ENCODE data around the gene RUNX2.

RUNX2 gene

DNA sequence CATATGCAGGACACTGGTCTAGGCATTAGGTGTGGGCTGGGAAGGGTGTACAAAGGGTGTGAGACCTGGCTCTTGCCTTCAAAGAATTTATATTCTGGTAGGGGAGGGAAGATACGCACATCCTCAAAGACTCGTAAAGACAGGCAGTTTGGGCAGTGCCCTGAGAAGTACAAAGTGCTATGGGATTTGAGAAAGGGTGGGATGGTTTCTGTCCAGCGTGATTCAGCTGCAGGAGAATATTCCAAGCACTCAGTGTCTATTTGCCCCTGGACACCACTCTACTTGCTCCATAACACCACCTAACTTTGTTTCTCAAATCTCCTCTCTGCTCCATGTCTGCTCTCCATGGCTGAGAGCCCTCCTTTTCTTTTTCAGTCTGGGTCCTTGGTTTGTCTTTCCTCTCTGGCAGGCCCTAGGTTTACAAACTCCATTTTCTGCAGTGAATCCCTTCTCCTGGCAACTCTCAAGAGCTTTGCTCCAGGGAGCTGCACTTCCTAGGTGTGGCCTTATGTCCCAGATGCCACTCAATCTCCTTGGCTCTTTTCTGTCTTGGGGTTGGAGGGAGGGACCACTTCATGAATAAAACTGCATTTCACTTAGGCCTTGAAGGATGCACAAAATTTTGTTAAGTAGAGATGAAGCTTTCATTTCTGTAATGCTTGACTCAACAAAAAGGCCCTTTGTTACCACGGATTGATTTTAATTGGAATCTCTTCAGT lies 377.2 kb downstream of the RUNX2 start:
- POLR2A ChIA-PET = no interaction called here

GRCh38 chr6:45706319-45706718 lies 378.2 kb downstream of the RUNX2 start:
- DNase-seq (ENCODE audit: extremely low spot score) = no peak
- ChIA-PET POLR2A (no interaction called here), CTCF (no interaction called here)
- TF ChIP-seq ZNF384 (IDR thresholded peaks at IDR 0.05) = no peak
- no peak for TF ChIP-seq ARNT (IDR thresholded peaks at IDR 0.05)
- TF ChIP-seq FOXK2 (IDR thresholded peaks at IDR 0.05) = no peak
- TF ChIP-seq CTBP1 (IDR thresholded peaks at IDR 0.05; ENCODE audit: borderline replicate concordance) = no peak
- TF ChIP-seq L3MBTL2 (conservative IDR thresholded peaks at IDR 0.05) = no peak
- TF ChIP-seq TARDBP (IDR thresholded peaks at IDR 0.05) = no peak
- no peak for TF ChIP-seq ELF4 (IDR thresholded peaks at IDR 0.05)
- no peak for TF ChIP-seq SUZ12 (IDR thresholded peaks at IDR 0.05)
- no peak for TF ChIP-seq HDGF (IDR thresholded peaks at IDR 0.05; ENCODE audit: borderline replicate concordance)
- TF ChIP-seq, protein P1, sequence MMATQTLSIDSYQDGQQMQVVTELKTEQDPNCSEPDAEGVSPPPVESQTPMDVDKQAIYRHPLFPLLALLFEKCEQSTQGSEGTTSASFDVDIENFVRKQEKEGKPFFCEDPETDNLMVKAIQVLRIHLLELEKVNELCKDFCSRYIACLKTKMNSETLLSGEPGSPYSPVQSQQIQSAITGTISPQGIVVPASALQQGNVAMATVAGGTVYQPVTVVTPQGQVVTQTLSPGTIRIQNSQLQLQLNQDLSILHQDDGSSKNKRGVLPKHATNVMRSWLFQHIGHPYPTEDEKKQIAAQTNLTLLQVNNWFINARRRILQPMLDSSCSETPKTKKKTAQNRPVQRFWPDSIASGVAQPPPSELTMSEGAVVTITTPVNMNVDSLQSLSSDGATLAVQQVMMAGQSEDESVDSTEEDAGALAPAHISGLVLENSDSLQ (IDR thresholded peaks at IDR 0.05) = no peak
- no peak for TF ChIP-seq FOXA1 (IDR thresholded peaks at IDR 0.05)
- TF ChIP-seq BHLHE40 (IDR thresholded peaks at IDR 0.05; ENCODE audit: borderline replicate concordance) = no peak
- TF ChIP-seq LEF1 (IDR thresholded peaks at IDR 0.05; ENCODE audit: borderline replicate concordance) = no peak
- TF ChIP-seq SP1 (IDR thresholded peaks at IDR 0.05) = no peak
- no peak for TF ChIP-seq NFRKB (IDR thresholded peaks at IDR 0.05)
- no peak for TF ChIP-seq FOXM1 (IDR thresholded peaks at IDR 0.05; ENCODE audit: borderline replicate concordance)

More for the DNA sequence above, 377.2 kb downstream of the RUNX2 start:
- CTCF ChIA-PET = interaction anchor here (0.6 to 0.7 kb wide), 2 partner anchors 60 to 223 kb away, joined by 3 read pairs; no protein-coding TSS in a partner anchor
- TF ChIP-seq LEF1 (IDR thresholded peaks at IDR 0.05; ENCODE audit: borderline replicate concordance) (no peak), TARDBP (IDR thresholded peaks at IDR 0.05) (no peak), SP1 (IDR thresholded peaks at IDR 0.05) (no peak), L3MBTL2 (conservative IDR thresholded peaks at IDR 0.05) (no peak), BHLHE40 (IDR thresholded peaks at IDR 0.05; ENCODE audit: borderline replicate concordance) (no peak), FOXK2 (IDR thresholded peaks at IDR 0.05) (no peak), ZNF384 (IDR thresholded peaks at IDR 0.05) (no peak), FOXM1 (IDR thresholded peaks at IDR 0.05; ENCODE audit: borderline replicate concordance) (no peak), NFRKB (IDR thresholded peaks at IDR 0.05) (no peak)
- DNase-seq (ENCODE audit: extremely low spot score) = no peak

- no peak for DNase-seq (ENCODE audit: extremely low spot score)
- CTCF ChIA-PET = interaction anchor here (0.8 kb wide), 1 partner anchor 9 kb away, joined by 5 read pairs; no protein-coding TSS in a partner anchor
- POLR2A ChIA-PET = no interaction called here
- TF ChIP-seq TARDBP (IDR thresholded peaks at IDR 0.05) (no peak), NFRKB (IDR thresholded peaks at IDR 0.05) (no peak), SUZ12 (IDR thresholded peaks at IDR 0.05) (no peak), SP1 (IDR thresholded peaks at IDR 0.05) (no peak), LEF1 (IDR thresholded peaks at IDR 0.05; ENCODE audit: borderline replicate concordance) (no peak), L3MBTL2 (conservative IDR thresholded peaks at IDR 0.05) (no peak), BHLHE40 (IDR thresholded peaks at IDR 0.05; ENCODE audit: borderline replicate concordance) (no peak), ZNF384 (IDR thresholded peaks at IDR 0.05) (no peak), FOXM1 (IDR thresholded peaks at IDR 0.05; ENCODE audit: borderline replicate concordance) (no peak), HDGF (IDR thresholded peaks at IDR 0.05; ENCODE audit: borderline replicate concordance) (no peak), CTBP1 (IDR thresholded peaks at IDR 0.05; ENCODE audit: borderline replicate concordance) (no peak), FOXK2 (IDR thresholded peaks at IDR 0.05) (no peak), ARNT (IDR thresholded peaks at IDR 0.05) (no peak), FOXA1 (IDR thresholded peaks at IDR 0.05) (no peak)
- TF ChIP-seq, protein P1 (IDR thresholded peaks at IDR 0.05) = no peak
Observed at GRCh38 chr6:45707176-45707575, 379.0 kb downstream of the RUNX2 start.

GRCh38 chr6:45709781-45710220 lies 381.7 kb downstream of the RUNX2 start:
- TF ChIP-seq L3MBTL2 (conservative IDR thresholded peaks at IDR 0.05) (no peak), CTBP1 (IDR thresholded peaks at IDR 0.05; ENCODE audit: borderline replicate concordance) (no peak), TARDBP (IDR thresholded peaks at IDR 0.05) (no peak), FOXK2 (IDR thresholded peaks at IDR 0.05) (no peak)
- TF ChIP-seq, protein P1 (IDR thresholded peaks at IDR 0.05) = no peak
- ChIA-PET CTCF (no interaction called here), POLR2A (no interaction called here)
- DNase-seq (ENCODE audit: extremely low spot score) = no peak

DNA sequence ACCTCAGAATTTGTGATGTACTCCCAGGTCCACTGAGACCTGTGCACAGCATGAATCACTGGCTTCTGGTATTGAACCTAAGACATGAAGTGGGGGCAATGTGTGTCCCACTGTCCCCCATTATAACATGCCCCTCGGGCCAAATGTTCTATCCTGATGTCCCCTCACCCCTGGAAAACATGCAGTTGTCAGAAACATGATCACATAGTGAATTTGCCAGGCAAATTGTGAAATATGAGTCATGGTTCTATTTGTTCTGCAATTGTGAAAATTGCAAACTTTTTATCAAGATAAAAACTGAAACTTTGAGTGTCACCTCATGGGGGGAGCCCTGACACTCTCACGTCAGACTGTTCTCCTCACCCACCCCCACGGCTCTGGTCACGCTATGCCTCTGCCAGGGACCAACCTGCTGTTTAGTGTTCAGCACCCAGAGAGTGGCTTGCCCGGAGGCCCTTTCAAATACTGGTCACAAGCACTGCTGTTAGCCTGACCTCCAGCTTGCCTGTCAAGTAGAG lies 382.2 kb downstream of the RUNX2 start:
- no peak for DNase-seq (ENCODE audit: extremely low spot score)
- POLR2A ChIA-PET = no interaction called here
- CTCF ChIA-PET = no interaction called here

DNA sequence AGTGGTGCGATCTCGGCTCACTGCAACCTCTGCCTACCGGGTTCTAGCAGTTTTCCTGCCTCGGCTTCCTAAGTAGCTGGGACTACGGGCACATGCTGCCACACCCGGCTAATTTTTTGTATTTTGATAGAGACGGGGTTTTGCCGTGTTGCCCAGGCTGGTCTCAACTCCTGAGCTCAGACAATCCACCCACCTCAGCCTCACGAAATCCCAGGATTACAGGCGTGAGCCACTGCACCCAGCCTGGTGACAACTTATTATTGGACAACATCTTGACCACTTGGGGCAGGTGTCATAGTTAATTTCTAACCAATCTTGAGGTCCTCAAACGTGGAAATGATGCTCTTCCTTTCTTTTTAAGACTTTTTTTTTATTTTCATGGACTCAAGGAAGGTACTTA lies 383.9 kb downstream of the RUNX2 start:
- CTCF ChIA-PET = interaction anchor here (1.3 kb wide), 1 partner anchor 1236 kb away, joined by 5 read pairs; no protein-coding TSS in a partner anchor
- POLR2A ChIA-PET = no interaction called here
- DNase-seq (ENCODE audit: extremely low spot score) = no peak
- TF ChIP-seq FOXM1 (IDR thresholded peaks at IDR 0.05; ENCODE audit: borderline replicate concordance) (no peak), SUZ12 (IDR thresholded peaks at IDR 0.05) (no peak), L3MBTL2 (conservative IDR thresholded peaks at IDR 0.05) (no peak), SP1 (IDR thresholded peaks at IDR 0.05) (no peak), ZNF384 (IDR thresholded peaks at IDR 0.05) (no peak), TARDBP (IDR thresholded peaks at IDR 0.05) (no peak), FOXK2 (IDR thresholded peaks at IDR 0.05) (no peak), NFRKB (IDR thresholded peaks at IDR 0.05) (no peak), HDGF (IDR thresholded peaks at IDR 0.05; ENCODE audit: borderline replicate concordance) (no peak)

More for the DNA sequence above, 382.2 kb downstream of the RUNX2 start:
- no peak for TF ChIP-seq SP1 (IDR thresholded peaks at IDR 0.05)
- no peak for TF ChIP-seq BHLHE40 (IDR thresholded peaks at IDR 0.05; ENCODE audit: borderline replicate concordance)
- TF ChIP-seq FOXA1 (IDR thresholded peaks at IDR 0.05) = no peak

All from HEK293T (cell line).